GM21423 (cell line): ENCODE results near the gene RNF144B.

Experiments
- ATAC-seq: cut with Tn5 transposase; IDR thresholded peaks from one replicate; pipeline ENCODE4 v1.9.1; 2021; ENCODE audit warnings: mild to moderate bottlenecking, moderate library complexity; ENCODE audit not compliant: unreplicated experiment

Gene RNF144B

DNA sequence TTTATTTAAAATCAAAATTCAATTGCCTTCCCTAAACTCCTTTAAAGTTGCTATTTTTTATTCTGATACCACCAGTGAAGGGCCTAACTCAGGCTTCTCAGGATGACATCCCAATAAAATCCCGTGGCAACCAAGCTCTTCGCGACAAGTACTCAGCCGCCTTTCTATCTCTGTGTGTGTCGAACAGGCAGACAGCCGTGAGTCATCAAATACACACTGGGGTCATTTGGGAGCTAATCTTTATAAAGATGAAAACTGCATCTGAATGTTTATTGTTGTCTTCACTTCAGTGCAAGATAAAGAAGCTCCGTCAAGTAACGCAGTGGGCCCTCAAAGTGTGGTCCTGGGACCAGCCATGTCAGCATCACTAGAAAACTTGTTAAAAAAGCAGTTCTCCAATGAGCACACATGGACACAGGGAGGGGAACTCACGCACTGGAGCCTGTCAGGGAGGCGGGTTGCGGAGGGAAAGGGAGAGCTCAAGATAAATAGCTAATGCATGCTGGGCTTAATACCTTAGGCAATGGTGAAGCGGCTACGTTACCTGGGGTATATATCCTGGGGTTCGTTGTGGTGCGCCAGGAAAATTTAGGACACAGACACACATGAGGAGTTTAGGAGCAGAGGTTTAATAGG is 119.3 kb downstream of the RNF144B start:
- no peak for ATAC-seq

DNA sequence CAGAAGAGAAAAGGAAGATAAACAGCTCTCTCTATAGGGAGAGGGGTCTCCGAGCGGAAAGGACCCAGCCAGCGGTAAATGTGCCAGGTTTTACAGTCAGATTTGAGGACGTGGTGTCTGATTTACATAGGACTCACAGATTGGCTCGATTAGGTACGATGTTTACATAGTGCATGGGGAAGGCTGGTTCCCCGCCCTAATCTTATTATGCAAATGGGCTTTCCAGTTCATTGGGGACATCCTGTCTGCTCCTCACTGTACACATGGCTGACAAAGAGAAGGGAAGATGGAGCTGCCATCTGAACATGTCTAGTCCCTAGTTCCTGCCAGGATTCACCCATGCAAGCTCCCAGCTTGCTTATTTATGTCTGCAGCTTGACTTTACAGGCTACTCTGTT is 119.9 kb downstream of the RNF144B start:
- no peak for ATAC-seq

- no peak for ATAC-seq
These were observed 120.4 kb downstream of the RNF144B start for GRCh38 chr6:18507561-18507960.

DNA sequence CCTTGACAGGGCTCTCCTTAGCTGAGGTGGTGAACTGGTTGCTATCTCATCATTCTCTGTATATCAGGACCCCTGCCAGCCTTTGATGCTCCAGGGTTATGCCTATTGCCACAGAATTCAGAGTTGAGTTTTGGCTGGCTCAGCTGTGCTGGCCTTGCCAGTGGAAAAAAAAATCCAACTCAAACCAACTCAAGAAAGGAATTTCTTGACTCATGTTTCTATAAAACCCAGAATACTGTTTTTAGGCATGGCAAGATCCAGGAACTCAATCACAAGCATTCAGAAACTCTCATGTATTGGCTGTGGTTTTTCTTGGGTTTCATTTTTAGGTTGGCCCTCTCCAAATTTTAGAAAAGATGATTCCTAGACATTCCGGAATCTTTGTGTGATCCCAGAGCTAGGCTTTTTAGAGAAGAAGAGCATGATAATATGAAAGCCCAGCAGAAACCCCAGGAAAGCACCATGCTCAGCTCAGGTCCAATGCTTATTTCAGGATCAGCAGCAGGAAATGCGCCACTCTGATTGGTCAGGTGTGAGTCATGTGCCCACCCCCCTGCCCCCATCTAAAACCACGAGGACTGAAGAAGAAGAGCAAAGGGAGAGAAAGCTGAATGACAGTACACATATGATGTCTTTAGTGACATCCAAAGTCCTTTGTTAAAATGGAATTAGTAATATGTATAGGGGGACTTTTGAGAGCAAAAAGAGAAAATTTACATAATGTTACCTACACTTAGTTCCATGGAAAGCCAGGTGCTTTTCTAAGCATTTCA is 122.9 kb downstream of the RNF144B start:
- no peak for ATAC-seq

DNA sequence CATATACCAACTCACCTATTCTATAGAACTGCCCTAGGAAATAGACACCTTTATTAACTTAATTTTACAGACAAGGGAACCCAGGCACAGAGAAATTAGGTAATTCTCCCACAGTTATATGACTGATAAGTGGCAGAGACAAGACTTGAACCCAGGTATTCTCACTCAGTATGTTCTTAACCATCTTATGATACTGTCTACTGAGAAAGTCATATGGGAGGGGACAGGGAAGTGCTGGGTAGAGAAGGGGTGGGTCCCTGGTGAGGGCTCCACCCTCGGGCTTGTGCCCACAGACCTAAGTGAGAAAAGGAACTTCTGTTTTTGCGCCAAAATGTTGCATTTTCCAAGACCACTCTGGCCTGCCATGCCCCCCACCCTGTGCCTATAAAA is 123.5 kb downstream of the RNF144B start:
- no peak for ATAC-seq

GRCh38 chr6:18511211-18511610 is 124.1 kb downstream of the RNF144B start:
- no peak for ATAC-seq

DNA sequence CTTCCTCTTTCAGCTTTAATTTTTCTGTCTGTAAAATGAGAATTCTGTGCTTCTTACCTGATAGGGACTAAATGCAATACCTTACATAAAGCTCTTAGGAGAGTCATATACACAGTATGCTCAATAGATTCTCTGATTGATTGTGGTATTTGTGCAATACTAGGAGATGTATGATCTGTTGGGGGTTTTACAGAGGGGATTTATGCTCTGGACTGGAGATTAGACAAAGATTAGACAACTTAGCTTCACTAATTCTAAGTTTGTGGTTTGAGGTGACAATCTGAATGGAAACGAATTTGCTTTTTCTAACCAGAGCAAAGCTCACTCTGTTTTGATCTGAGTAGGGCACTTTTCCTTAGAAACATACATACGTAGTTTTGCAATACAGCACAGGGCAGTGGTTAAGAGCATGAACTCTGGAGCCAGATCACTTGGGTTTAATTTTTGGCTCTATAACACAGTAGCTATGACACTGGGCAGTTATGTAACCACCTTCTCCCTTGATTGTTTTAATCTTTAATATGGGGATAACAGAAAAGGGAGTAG is 126.2 kb downstream of the RNF144B start:
- no peak for ATAC-seq

DNA sequence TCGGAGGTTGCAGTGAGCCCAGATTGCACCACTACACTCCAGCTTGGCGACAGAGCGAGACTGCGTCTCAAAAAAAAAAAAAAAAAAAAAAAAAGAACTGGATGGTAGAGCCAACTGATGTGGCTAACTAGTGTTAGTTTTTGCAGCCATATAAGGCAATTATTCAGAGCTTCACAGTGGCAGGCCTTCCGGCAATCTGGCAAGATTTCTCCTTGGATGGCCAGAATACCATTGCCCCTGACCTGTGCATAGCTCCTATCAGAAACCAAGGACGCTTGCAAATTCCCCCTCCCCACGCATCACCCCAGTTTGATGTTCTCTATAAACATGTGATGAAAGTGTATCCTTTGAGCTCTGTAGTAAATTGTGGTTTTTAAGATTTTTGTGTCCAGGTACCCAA is 127.0 kb downstream of the RNF144B start:
- ATAC-seq: no peak

GRCh38 chr6:18515767-18516166 is 128.6 kb downstream of the RNF144B start:
- ATAC-seq: no peak
